NCI-H510A treated with DMSO at 0.1 percent for 48 hours (cell line): ENCODE results near the gene DCHS1.

Experiments used
- DNase-seq: peaks from one replicate; lab custom pipeline; 2025; lab: John Stamatoyannopoulos, UW

Gene DCHS1

DNA sequence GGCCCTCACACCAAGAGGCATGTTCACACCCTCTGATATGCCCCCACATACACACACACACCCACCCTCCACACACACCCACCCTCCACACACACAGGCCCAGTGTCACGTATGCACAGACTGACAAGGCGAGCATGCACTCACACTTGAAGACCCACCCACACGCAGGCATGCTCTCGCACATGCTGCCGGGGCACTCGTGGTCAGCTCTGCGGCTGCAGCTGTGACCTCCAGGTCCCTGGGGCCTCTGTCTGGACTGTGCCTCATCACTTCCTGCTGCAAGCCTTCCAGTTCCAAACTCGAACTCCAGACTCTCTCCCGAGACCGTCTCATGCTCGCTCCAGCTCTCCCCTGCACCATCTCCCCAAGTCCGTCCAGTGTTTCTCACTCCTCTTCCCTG lies 9.5 kb downstream of the DCHS1 start:
- no peak for DNase-seq

DNA sequence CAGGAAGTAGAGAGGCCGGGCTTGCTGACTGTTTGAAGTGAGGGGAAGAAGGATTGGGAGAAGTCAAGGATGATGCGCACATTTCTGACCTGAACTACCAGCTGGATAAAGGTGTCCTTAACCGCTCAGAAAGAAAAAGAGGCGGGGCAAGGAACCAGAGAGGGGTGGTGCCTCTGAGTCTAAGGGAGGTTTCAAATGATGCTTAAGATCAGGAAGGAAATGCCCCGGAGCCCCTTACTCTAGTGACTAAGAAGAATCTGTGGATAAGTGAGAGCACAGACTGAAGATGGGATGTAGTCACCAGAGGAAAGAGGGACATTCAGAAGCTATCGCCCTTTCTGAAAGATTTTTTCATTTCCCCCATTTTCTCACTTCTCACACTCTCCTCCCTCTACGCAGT lies 12.7 kb downstream of the DCHS1 start:
- DNase-seq: no peak

- DNase-seq: no peak
These were observed 14.5 kb downstream of the DCHS1 start for GRCh38 chr11:6640985-6641701.

DNA sequence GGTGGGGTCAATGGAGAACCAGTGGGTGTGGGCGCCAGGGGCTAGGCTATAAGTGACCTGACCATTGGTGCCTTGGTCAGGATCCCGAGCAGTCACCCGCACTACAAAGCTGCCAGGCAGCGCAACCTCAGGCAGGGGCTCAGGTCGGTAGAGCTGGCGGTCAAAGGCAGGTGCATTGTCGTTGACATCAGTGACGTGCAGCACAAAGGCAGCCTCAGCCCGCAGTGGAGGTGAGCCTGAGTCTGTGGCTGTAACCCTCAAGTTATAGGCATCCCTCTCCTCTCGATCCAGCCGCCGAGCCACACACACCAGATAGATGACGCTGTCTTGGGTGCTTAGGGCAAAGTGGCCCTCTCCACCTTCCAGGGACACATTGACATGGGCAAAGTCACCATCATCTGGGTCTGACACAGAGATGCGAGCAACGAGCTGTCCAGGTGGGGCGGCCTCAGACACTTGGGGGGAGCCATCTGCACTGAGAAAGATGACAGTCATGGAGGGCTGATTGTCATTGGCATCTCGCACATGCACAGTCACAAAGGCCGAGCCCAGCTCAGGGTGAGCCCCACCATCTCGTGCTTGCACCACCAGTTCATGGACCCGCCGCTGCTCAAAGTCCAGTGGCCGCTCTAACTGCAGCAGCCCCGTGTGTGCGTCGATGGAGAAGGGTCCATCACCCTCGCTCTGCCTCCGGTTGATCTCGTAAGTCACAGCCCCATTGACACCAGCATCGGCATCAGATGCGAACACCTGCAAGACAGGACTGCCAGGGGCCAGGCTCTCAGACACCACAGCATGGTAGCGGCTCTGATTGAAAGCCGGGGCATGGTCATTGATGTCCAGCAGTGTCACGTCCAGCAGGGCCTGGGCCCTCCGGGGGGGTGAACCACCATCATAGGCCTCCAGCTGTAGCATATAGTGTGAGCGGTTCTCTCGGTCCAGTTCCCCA lies 15.3 kb downstream of the DCHS1 start:
- no peak for DNase-seq

GRCh38 chr11:6638429-6638828 lies 17.2 kb downstream of the DCHS1 start:
- DNase-seq: no peak

DNA sequence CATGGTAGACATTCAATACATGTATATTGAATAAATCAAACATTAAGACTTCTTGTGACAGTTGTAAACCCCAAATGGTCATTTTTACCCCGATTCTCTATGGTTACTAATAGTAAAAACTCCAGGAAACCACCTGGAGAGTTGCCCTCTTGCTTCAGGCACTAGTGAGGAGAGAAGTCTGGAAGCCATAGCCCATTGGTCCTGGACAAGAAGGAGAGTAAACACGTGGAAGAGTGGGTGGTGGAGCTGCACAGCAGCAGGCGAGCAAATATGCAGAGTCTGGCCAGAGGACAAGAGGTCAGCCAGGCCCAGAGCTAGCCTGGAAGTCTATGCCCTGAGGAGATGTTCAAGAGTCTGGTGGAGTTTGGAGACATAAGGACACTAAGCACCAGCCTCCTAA lies 17.7 kb downstream of the DCHS1 start:
- no peak for DNase-seq

- DNase-seq: no peak
These were observed 19.1 kb downstream of the DCHS1 start for GRCh38 chr11:6636480-6636879.

- no peak for DNase-seq
These were observed 20.3 kb downstream of the DCHS1 start for GRCh38 chr11:6635082-6635932.

GRCh38 chr11:6634534-6634933 lies 21.1 kb downstream of the DCHS1 start:
- DNase-seq: no peak

DNA sequence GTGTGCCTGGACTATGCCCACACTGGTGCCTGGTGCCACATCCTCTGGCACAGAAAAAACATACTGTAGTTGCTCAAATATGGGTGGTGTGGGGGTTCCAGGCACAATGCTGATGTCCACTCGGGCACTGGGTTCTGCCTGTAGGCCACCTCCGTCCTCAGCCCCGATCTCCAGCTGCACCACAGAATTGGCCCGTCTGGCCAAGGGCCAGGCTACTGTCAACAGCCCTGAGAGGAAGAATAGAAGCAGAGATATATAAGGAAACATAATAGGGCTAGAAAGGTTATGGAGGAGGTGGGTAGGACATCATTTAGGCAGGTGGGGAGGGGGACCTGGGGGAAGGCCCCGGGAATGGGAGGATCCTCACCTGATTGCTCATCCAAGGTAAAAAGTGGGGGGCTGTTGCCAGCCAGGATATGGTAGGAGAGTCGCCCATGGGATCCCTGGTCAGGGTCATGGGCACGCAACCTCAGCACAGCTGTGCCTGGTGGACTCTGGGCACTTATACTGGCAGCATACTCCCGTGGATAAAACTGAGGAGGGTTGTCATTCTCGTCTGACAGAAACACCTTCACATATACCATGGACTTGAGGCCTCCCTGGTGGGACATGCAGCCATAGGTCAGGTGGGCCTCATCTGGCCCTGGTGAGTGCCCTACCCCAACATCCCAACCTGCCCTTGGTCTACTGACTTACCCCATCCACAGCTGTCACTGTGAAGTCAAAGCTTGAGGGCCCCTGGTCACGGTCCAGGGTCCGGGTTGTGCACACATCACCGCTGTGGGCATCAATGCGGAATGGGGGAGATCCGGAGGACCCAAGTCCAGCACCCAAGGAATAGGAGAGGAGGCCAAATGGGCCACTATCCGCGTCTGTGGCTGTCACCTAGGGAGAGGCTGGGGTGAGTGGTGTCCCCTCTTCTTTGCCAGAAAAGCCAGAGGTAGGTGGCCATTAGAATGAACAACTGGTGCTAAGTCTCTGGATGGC lies 21.9 kb downstream of the DCHS1 start:
- no peak for DNase-seq

GRCh38 chr11:6632116-6633073 lies 23.2 kb downstream of the DCHS1 start:
- DNase-seq: no peak

DNA sequence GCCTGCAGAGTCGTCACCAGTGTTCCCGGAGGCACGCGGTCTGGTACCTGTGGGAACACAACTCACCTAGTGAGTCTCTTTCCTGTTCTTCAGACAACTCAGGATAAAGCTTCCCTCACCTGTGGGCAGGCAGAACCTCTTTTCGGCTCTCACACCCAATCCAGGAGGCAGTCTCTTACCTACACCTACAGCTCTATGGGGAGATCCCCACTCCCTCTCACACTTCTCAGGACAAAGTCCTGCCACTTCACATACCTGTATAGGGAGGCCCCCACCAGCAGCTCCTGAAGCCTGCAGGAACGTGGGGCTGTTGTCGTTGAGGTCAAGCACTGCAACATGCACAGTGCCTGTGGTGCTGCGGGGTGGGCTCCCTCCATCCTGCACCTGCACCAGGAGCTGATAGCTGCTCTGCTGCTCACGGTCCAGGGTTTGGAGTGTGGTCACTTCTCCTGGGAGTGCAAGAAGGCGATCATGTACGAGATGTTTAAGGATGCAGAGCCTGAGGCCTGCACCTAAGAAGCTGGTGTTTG lies 24.2 kb downstream of the DCHS1 start:
- no peak for DNase-seq

GRCh38 chr11:6630632-6631291 lies 24.8 kb downstream of the DCHS1 start:
- DNase-seq: no peak

- DNase-seq: peak; percentile 30
These were observed 25.5 kb downstream of the DCHS1 start for GRCh38 chr11:6629892-6630631.

GRCh38 chr11:6629573-6629891 lies 26.1 kb downstream of the DCHS1 start:
- no peak for DNase-seq

- no peak for DNase-seq
These were observed 27.1 kb downstream of the DCHS1 start for GRCh38 chr11:6628526-6628925.

- DNase-seq: no peak
These were observed 27.8 kb downstream of the DCHS1 start for GRCh38 chr11:6627762-6628241.
